Measurements from ENCODE around the gene TAS2R10. TPM values are rescaled to one million over a fixed set of nuclear protein-coding genes. Genes with fewer than 3 reads are reported as not detected.

The TAS2R10 gene, protein sequence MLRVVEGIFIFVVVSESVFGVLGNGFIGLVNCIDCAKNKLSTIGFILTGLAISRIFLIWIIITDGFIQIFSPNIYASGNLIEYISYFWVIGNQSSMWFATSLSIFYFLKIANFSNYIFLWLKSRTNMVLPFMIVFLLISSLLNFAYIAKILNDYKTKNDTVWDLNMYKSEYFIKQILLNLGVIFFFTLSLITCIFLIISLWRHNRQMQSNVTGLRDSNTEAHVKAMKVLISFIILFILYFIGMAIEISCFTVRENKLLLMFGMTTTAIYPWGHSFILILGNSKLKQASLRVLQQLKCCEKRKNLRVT
- under 1 TPM in 1 of 4 donors, not detected in 3; 0.32 TPM for total RNA-seq

DNA sequence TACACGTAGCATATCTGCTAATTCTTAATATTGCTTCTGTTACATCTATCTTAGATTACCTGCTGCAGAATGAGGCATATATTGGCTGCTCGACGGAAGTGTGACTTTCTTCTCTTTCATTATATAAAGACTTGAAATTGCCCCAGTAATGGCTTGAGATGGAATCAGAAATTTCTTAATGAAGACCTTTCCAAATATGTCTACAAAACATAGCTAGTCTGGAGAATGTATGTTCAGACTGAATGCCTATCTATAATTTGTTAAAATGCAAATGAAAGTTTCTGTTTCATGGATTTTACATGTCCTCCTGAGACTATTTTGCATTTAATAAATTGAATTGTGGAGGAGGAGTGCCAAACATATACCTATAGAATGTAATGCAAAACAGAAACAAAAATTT, at the start of gene TAS2R10:
Gene TAS2R10 (minus strand): TSS at position 101 of the 400 bp plus-strand sequence. CDS start 89 bp downstream, at position 12.
- 91 to 95% methylated on average over 3 of the region's 3 CpGs for WGBS, 2 donors
- intact Hi-C loops (cut with DNase I; ENCODE audit: low total_unique reads) = no loop called here
- DNase-seq (ENCODE audit: low spot score in 2 of 2) = no peak
- TF ChIP-seq POLR2A (IDR thresholded peaks at IDR 0.05) = no peak
- TF ChIP-seq, protein P1, sequence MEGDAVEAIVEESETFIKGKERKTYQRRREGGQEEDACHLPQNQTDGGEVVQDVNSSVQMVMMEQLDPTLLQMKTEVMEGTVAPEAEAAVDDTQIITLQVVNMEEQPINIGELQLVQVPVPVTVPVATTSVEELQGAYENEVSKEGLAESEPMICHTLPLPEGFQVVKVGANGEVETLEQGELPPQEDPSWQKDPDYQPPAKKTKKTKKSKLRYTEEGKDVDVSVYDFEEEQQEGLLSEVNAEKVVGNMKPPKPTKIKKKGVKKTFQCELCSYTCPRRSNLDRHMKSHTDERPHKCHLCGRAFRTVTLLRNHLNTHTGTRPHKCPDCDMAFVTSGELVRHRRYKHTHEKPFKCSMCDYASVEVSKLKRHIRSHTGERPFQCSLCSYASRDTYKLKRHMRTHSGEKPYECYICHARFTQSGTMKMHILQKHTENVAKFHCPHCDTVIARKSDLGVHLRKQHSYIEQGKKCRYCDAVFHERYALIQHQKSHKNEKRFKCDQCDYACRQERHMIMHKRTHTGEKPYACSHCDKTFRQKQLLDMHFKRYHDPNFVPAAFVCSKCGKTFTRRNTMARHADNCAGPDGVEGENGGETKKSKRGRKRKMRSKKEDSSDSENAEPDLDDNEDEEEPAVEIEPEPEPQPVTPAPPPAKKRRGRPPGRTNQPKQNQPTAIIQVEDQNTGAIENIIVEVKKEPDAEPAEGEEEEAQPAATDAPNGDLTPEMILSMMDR (IDR thresholded peaks at IDR 0.05) = no peak
- H3K4me3 ChIP-seq (ENCODE audit: low read depth, poor library complexity, severe bottlenecking) = no peak within 1 kb of the TSS

DNA sequence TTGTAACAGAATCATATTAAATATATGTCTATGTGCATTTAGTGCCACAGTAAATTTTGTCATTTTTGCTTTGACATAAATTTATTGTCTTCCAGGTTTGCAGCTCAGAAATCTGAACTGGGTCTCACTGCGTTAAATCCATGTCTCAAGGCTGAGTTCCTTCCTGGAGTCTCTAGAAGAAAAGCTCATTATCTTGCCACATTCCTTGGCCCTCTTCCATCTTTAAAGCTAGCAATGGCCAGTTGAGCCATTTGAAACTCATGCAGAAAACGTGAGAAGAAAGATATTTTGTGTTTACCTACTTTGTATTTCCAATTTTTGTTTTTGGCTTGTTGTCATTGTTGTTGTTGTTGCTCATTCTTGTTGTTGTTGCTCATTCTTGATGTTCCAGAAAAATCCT, 47.2 kb upstream of the TAS2R10 start:
- intact Hi-C loops (cut with DNase I; ENCODE audit: low total_unique reads) = no loop called here
- H3K4me3 ChIP-seq (ENCODE audit: low read depth, poor library complexity, severe bottlenecking) = no peak overlapping the region
- TF ChIP-seq, protein P1 (IDR thresholded peaks at IDR 0.05) = no peak
- no peak for TF ChIP-seq POLR2A (IDR thresholded peaks at IDR 0.05)
- DNase-seq (ENCODE audit: low spot score in 2 of 2) = no peak
- 57 to 59% methylated on average over 2 of the region's 2 CpGs for WGBS, 2 donors

DNA sequence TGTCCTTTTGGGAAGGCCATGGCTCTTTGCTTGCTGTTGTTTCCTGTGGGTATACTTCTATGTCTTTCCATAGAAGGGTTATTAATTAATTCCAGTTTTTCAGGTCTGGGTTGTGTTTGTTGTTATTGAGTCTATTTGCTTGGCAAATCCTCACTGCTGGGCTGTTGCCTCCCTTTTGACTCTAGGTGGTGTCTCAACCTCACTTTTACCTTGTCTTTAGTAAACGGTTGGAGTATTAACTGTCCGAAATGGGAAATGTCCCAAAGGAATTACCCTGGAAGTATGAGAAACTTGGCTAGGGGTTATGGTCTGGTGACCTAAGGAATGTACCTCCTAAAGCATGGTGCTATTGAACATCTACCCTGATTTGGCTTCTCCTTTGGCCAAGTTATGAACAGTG, 41.2 kb upstream of the TAS2R10 start:
- H3K4me3 ChIP-seq (ENCODE audit: low read depth, poor library complexity, severe bottlenecking) = no peak overlapping the region
- TF ChIP-seq, protein P1 (IDR thresholded peaks at IDR 0.05) = no peak
- no peak for TF ChIP-seq POLR2A (IDR thresholded peaks at IDR 0.05)
- no peak for DNase-seq (ENCODE audit: low spot score in 2 of 2)
- WGBS, 2 donors = 71 to 89% methylated on average over 2 of the region's 2 CpGs
- intact Hi-C loops (cut with DNase I; ENCODE audit: low total_unique reads) = no loop called here

DNA sequence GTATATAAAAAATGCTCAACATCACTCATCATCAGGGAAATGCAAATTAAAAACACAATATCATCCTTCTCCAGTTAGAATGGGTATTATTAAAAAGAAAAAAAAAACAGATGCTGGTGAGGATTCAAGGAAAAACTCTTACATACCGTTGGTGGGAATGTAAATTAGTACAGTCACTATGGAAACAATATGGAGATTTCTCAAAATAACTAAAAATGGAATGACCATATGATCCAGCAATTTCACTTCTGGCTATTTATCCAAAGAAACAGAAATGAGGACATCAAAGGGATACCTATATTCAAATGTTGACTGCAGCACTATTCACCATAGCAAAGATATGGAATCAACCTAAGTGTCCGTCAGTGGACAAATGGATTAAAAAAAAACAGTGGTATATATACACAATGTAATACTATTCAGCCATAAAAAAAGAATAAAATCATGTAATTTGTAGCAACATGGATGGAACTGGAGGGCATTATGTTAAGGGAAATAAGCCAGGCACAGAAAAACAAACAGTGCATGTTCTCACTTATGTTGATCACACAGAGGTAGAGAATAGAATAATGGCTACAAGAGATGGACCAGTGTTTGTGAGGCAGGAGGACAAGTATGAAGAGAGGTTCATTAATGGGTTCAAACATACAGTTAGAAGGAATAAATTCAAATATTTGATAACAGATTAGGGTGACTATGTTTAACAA, 37.5 kb upstream of the TAS2R10 start:
- DNase-seq (ENCODE audit: low spot score in 2 of 2) = no peak

DNA sequence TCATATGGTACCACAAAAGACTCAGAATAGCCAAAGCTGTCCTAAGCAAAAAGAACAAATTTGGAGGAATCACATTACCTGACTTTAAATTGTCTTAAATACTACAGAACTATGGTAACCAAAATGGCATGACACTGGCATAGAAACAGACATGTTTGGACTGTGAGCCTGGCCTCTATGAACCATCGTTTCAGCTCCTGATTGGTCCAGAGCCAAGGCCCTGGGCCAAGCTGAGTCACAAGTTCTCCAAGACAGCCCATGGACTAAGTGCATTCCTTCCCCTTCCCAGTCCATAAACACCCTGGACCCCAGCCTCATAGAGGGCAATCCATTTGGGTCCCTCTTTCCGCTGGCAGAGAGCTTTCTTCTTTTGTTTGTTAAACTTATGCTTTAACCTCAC, 35.2 kb upstream of the TAS2R10 start:
- no peak for DNase-seq (ENCODE audit: low spot score in 2 of 2)
- TF ChIP-seq, protein P1 (IDR thresholded peaks at IDR 0.05) = no peak
- no peak for TF ChIP-seq POLR2A (IDR thresholded peaks at IDR 0.05)
- 68% methylated on average over 2 of the region's 2 CpGs for WGBS, 2 donors
- H3K4me3 ChIP-seq (ENCODE audit: low read depth, poor library complexity, severe bottlenecking) = no peak overlapping the region
- intact Hi-C loops (cut with DNase I; ENCODE audit: low total_unique reads) = no loop called here

More for the DNA sequence above, 37.5 kb upstream of the TAS2R10 start:
- intact Hi-C loops (cut with DNase I; ENCODE audit: low total_unique reads) = no loop called here
- H3K4me3 ChIP-seq (ENCODE audit: low read depth, poor library complexity, severe bottlenecking) = no peak overlapping the region
- 89 to 92% methylated on average over 2 of the region's 2 CpGs for WGBS, 2 donors
- TF ChIP-seq POLR2A (IDR thresholded peaks at IDR 0.05) = no peak

DNA sequence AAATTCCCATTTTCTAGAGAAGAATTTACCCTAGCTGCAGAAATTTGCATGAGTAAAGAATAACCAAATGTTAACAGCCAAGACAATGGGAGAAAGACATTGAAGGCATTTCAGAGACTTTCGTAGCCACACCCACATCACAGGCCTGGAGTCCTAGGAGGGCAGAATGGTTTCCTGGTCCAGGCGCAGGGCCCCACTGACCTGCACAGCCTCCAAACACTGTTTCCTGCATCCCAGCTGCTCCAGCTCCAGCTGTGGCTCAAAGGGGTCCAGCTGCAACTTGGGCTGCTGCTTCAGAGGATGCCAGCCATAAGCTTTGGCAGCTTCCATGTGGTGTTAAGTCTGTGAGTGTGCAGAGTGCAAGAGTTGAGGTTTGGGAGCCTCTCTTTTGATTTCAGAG, 29.6 kb upstream of the TAS2R10 start:
- no peak for DNase-seq (ENCODE audit: low spot score in 2 of 2)
- TF ChIP-seq POLR2A (IDR thresholded peaks at IDR 0.05) = no peak
- TF ChIP-seq, protein P1 (IDR thresholded peaks at IDR 0.05) = no peak
- intact Hi-C loops (cut with DNase I; ENCODE audit: low total_unique reads) = no loop called here
- H3K4me3 ChIP-seq (ENCODE audit: low read depth, poor library complexity, severe bottlenecking) = no peak overlapping the region
- 85 to 98% methylated on average over 2 of the region's 2 CpGs for WGBS, 2 donors
